ENCODE measurements around the gene CNTN4.

DNA sequence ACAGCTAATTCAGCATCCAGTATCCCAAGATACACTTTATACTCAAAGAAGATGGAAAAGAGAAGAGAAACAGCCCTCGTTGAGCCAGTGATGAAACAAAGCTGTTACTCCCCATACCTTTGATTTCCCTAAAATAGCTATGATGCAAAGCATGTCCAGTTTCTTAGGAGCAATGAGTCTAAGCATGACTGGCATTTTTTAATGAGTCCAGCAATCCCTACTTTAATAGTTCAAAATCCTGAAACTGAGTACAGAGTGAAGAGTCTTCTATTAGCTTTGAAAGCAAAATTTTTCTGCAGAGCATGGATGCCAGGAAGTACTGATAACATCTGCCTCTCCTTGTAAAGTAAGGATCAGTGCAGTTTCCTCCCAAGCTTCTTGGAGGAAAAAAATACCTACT, 708.8 kb downstream of the CNTN4 start:
- TF ChIP-seq, protein P1, sequence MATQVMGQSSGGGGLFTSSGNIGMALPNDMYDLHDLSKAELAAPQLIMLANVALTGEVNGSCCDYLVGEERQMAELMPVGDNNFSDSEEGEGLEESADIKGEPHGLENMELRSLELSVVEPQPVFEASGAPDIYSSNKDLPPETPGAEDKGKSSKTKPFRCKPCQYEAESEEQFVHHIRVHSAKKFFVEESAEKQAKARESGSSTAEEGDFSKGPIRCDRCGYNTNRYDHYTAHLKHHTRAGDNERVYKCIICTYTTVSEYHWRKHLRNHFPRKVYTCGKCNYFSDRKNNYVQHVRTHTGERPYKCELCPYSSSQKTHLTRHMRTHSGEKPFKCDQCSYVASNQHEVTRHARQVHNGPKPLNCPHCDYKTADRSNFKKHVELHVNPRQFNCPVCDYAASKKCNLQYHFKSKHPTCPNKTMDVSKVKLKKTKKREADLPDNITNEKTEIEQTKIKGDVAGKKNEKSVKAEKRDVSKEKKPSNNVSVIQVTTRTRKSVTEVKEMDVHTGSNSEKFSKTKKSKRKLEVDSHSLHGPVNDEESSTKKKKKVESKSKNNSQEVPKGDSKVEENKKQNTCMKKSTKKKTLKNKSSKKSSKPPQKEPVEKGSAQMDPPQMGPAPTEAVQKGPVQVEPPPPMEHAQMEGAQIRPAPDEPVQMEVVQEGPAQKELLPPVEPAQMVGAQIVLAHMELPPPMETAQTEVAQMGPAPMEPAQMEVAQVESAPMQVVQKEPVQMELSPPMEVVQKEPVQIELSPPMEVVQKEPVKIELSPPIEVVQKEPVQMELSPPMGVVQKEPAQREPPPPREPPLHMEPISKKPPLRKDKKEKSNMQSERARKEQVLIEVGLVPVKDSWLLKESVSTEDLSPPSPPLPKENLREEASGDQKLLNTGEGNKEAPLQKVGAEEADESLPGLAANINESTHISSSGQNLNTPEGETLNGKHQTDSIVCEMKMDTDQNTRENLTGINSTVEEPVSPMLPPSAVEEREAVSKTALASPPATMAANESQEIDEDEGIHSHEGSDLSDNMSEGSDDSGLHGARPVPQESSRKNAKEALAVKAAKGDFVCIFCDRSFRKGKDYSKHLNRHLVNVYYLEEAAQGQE (IDR thresholded peaks at IDR 0.05; ENCODE audit: insufficient replicate concordance, low read depth): no peak
- TF ChIP-seq, protein P2, sequence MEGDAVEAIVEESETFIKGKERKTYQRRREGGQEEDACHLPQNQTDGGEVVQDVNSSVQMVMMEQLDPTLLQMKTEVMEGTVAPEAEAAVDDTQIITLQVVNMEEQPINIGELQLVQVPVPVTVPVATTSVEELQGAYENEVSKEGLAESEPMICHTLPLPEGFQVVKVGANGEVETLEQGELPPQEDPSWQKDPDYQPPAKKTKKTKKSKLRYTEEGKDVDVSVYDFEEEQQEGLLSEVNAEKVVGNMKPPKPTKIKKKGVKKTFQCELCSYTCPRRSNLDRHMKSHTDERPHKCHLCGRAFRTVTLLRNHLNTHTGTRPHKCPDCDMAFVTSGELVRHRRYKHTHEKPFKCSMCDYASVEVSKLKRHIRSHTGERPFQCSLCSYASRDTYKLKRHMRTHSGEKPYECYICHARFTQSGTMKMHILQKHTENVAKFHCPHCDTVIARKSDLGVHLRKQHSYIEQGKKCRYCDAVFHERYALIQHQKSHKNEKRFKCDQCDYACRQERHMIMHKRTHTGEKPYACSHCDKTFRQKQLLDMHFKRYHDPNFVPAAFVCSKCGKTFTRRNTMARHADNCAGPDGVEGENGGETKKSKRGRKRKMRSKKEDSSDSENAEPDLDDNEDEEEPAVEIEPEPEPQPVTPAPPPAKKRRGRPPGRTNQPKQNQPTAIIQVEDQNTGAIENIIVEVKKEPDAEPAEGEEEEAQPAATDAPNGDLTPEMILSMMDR (IDR thresholded peaks at IDR 0.05; ENCODE audit: insufficient read depth, low read length): no peak
